GM10847 (cell line): ENCODE results near the gene ZNF438.

Experiments used
- POLR2A ChIP-seq: IDR thresholded peaks from 2 replicates; pipeline ENCODE4 v1.6.1; 2011; ENCODE audit not compliant: insufficient read length; ENCODE audit errors: extremely low read depth

Gene ZNF438

GRCh38 chr10:30816159-30816819 lies 215.4 kb downstream of the ZNF438 start:
- TF ChIP-seq POLR2A = no peak

GRCh38 chr10:30813872-30814481 lies 217.7 kb downstream of the ZNF438 start:
- TF ChIP-seq POLR2A = no peak

GRCh38 chr10:30812018-30812851 lies 219.4 kb downstream of the ZNF438 start:
- no peak for TF ChIP-seq POLR2A

- TF ChIP-seq POLR2A = no peak
These were observed 220.2 kb downstream of the ZNF438 start for GRCh38 chr10:30811276-30812017.

GRCh38 chr10:30810416-30810815 lies 221.2 kb downstream of the ZNF438 start:
- no peak for TF ChIP-seq POLR2A

GRCh38 chr10:30806850-30807249 lies 224.8 kb downstream of the ZNF438 start:
- no peak for TF ChIP-seq POLR2A

- TF ChIP-seq POLR2A = no peak
These were observed 226.6 kb downstream of the ZNF438 start for GRCh38 chr10:30805061-30805460.

GRCh38 chr10:30804478-30805055 lies 227.1 kb downstream of the ZNF438 start:
- no peak for TF ChIP-seq POLR2A

- TF ChIP-seq POLR2A = no peak
These were observed 227.8 kb downstream of the ZNF438 start for GRCh38 chr10:30803892-30804322.

GRCh38 chr10:30803058-30803457 lies 228.6 kb downstream of the ZNF438 start:
- no peak for TF ChIP-seq POLR2A

- no peak for TF ChIP-seq POLR2A
These were observed 231.3 kb downstream of the ZNF438 start for GRCh38 chr10:30800368-30800767.

- TF ChIP-seq POLR2A = no peak
These were observed 232.9 kb downstream of the ZNF438 start for GRCh38 chr10:30798646-30799185.
